ENCODE data around the gene RIOX2.

GRCh38 chr3:97996988-97997387, 24.8 kb upstream of the RIOX2 start:
- no peak for TF ChIP-seq CTCF (conservative IDR thresholded peaks at IDR 0.05; ENCODE audit: low read depth, low read length)
- TF ChIP-seq EZH2 (IDR thresholded peaks at IDR 0.05; ENCODE audit: borderline replicate concordance, low read depth, low read length, poor library complexity, severe bottlenecking) = no peak

Measured in A673 (cell line).